ENCODE data around the gene SLCO3A1. TPM values are rescaled to one million over a fixed set of nuclear protein-coding genes. Genes with fewer than 3 reads are reported as not detected.

Gene SLCO3A1
- total and polyA plus RNA-seq, 2 of the 8 experiments (the other 6 are each of a cell fraction or from before 2014, with no cell fraction given), result 15.1 to 20.4 TPM

GRCh38 chr15:92074646-92075045, 221.1 kb downstream of the SLCO3A1 start:
- Histone ChIP-seq H3K9me3 (ENCODE audit: insufficient read depth in 2 of 2, low read depth in 1 of 2, low read length in 1 of 2) (no peaks in the 10 kb centered on the region), H3K4me1 (replicated peaks in 1 of 4; ENCODE audit: control insufficient read depth in 3 of 4, insufficient read depth in 4 of 4, low read length in 3 of 4) (no peaks in the 10 kb centered on the region; a peak in 2 of 7 replicates), H3K18ac (ENCODE audit: extremely low read depth, low read length) (no peak overlapping the region), H3K4me2 (ENCODE audit: insufficient read depth in 1 of 2, low read depth in 2 of 2, low read length in 2 of 2) (no peak overlapping the region), H3K27me3 (replicated peaks in 1 of 4; ENCODE audit: control insufficient read depth in 3 of 4, extremely low read depth in 1 of 4, insufficient read depth in 3 of 4, low read length in 3 of 4) (no peaks in the 10 kb centered on the region), H2BK5ac (ENCODE audit: low read depth, low read length) (no peak overlapping the region), H3K4me3 (ENCODE audit: extremely low read depth in 1 of 4, insufficient read depth in 2 of 4, low read depth in 3 of 4, low read length in 4 of 4) (no peak overlapping the region), H3K79me1 (ENCODE audit: low read depth, low read length) (no peaks in the 10 kb centered on the region), H2BK20ac (ENCODE audit: low read length) (no peak overlapping the region), H3K14ac (ENCODE audit: insufficient read length) (no peak overlapping the region), H2BK15ac (ENCODE audit: low read length) (no peak overlapping the region), H3K4ac (replicated peaks; ENCODE audit: insufficient read length, low read depth, low read length) (no peak overlapping the region), H3K23ac (ENCODE audit: insufficient read length) (no peak overlapping the region), H4K8ac (ENCODE audit: extremely low read depth, insufficient read depth, low read length) (no peak overlapping the region), H2BK120ac (replicated peaks; ENCODE audit: low read depth, low read length) (no peak overlapping the region), H3K23me2 (ENCODE audit: low read depth, low read length) (no peaks in the 10 kb centered on the region), H4K20me1 (replicated peaks in 1 of 2; ENCODE audit: control insufficient read depth in 1 of 2, insufficient read depth in 2 of 2, low read length in 2 of 2) (no peaks in the 10 kb centered on the region), H3K56ac (replicated peaks; ENCODE audit: insufficient read length, low read depth, low read length) (no peak overlapping the region), H2AFZ (ENCODE audit: low read length) (no peak overlapping the region), H2BK12ac (ENCODE audit: low read depth, low read length) (no peak overlapping the region), H3K9ac (replicated peaks in 1 of 4; ENCODE audit: extremely low read depth in 1 of 4, low read depth in 3 of 4, low read length in 3 of 4) (no peak overlapping the region), H3K27ac (ENCODE audit: low read depth, low read length) (no peak overlapping the region), H4K91ac (replicated peaks; ENCODE audit: insufficient read length, low read length) (no peak overlapping the region), H2AK5ac (ENCODE audit: low read depth, low read length) (no peak overlapping the region), H3K36me3 (ENCODE audit: control insufficient read depth in 2 of 4, insufficient read depth in 4 of 4, low read length in 3 of 4) (no peaks in the 10 kb centered on the region), H4K5ac (ENCODE audit: insufficient read length, low read depth, low read length) (no peak overlapping the region), H3K79me2 (ENCODE audit: control insufficient read depth in 1 of 2, insufficient read depth in 2 of 2, low read length in 2 of 2) (no peaks in the 10 kb centered on the region)
- TF ChIP-seq USF2 (IDR thresholded peaks at IDR 0.05; ENCODE audit: low read length), result no peak
- no peak for TF ChIP-seq SIX5 (IDR thresholded peaks at IDR 0.05; ENCODE audit: low read depth, low read length)
- TF ChIP-seq KDM5A (IDR thresholded peaks at IDR 0.05; ENCODE audit: low read length), result no peak
- TF ChIP-seq JUND (IDR thresholded peaks at IDR 0.05; ENCODE audit: low read length), result no peak
- no peak for TF ChIP-seq NANOG (IDR thresholded peaks at IDR 0.05; ENCODE audit: insufficient read depth, low read depth, low read length, poor library complexity, severe bottlenecking)
- TF ChIP-seq CHD1 (IDR thresholded peaks at IDR 0.05; ENCODE audit: low read depth, low read length), result no peak
- no peak for TF ChIP-seq RNF2 (IDR thresholded peaks at IDR 0.05; ENCODE audit: borderline replicate concordance, low read depth, low read length, missing control alignments, poor library complexity, severe bottlenecking)
- TF ChIP-seq, protein P1, sequence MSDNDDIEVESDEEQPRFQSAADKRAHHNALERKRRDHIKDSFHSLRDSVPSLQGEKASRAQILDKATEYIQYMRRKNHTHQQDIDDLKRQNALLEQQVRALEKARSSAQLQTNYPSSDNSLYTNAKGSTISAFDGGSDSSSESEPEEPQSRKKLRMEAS (IDR thresholded peaks at IDR 0.05), result no peak
- TF ChIP-seq RBBP5 (IDR thresholded peaks at IDR 0.05; ENCODE audit: borderline replicate concordance, low read depth, low read length), result no peak
- TF ChIP-seq TEAD4 (IDR thresholded peaks at IDR 0.05; ENCODE audit: low read depth, low read length), result no peak
- TF ChIP-seq BACH1 (IDR thresholded peaks at IDR 0.05; ENCODE audit: low read length), result no peak
- no peak for TF ChIP-seq SP1 (IDR thresholded peaks at IDR 0.05; ENCODE audit: low read depth, low read length)
- CTCF ChIA-PET (ENCODE audit: partially characterized antibody), result interaction anchor here (0.9 to 9.3 kb wide), 8 partner anchors 10 to 219 kb away, joined by 3 to 79 read pairs (median 5); no protein-coding TSS in a partner anchor
- POLR2A ChIA-PET (ENCODE audit: partially characterized antibody), result no interaction called here
- 85% methylated on average over 5 of the region's 5 CpGs; no CpG with 5 or more reads in 1 of the 2 experiments for WGBS, 2 experiments (ENCODE audit: extremely low coverage in 1 of 2, insufficient coverage in 1 of 2, insufficient read length in 1 of 2, insufficient replicate concordance in 2 of 2, low coverage in 1 of 2, low lambda C conversion rate in 2 of 2, missing lambda C conversion rate in 1 of 2)
- FAIRE-seq (no peak), DNase-seq (ENCODE audit: low read depth in 1 of 2, low spot score in 2 of 2) (no peak)
